ENCODE data around the gene ANKRD33B.

DNA sequence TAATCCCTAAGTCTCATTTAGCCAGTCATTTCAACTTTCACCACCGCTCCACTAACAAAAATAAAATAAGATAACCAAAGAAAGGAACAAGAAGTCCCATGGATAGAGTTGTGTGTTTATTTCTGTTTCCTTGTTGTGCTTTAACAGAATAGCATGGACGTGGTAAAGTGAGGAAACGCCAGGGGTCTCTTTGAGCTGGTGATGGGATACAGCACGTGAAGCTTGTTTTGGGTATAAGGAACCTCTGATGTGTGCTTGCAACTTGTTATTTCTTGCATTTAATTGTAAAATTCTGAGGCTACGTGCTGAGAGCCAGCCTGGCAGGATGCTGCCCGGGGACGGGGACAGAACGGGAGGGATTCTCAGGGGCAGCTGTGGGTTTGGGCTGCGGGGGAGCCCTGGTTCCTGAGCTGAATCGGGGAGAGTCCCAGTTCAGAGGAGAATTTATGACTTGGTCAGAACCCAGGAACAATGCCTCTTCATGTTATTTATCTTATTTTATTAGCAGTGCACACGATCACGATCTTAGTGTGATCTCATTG, 63.4 kb downstream of the ANKRD33B start:
- TF ChIP-seq, protein P1, sequence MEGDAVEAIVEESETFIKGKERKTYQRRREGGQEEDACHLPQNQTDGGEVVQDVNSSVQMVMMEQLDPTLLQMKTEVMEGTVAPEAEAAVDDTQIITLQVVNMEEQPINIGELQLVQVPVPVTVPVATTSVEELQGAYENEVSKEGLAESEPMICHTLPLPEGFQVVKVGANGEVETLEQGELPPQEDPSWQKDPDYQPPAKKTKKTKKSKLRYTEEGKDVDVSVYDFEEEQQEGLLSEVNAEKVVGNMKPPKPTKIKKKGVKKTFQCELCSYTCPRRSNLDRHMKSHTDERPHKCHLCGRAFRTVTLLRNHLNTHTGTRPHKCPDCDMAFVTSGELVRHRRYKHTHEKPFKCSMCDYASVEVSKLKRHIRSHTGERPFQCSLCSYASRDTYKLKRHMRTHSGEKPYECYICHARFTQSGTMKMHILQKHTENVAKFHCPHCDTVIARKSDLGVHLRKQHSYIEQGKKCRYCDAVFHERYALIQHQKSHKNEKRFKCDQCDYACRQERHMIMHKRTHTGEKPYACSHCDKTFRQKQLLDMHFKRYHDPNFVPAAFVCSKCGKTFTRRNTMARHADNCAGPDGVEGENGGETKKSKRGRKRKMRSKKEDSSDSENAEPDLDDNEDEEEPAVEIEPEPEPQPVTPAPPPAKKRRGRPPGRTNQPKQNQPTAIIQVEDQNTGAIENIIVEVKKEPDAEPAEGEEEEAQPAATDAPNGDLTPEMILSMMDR (IDR thresholded peaks at IDR 0.05), result peak; percentile 18
- TF ChIP-seq EZH2phosphoT487 (IDR thresholded peaks at IDR 0.05), result no peak
- TF ChIP-seq EZH2 (IDR thresholded peaks at IDR 0.05), result no peak

Measured in neural progenitor cell (in vitro differentiated cells).